ENCODE data around the gene TRMT2B.

DNA sequence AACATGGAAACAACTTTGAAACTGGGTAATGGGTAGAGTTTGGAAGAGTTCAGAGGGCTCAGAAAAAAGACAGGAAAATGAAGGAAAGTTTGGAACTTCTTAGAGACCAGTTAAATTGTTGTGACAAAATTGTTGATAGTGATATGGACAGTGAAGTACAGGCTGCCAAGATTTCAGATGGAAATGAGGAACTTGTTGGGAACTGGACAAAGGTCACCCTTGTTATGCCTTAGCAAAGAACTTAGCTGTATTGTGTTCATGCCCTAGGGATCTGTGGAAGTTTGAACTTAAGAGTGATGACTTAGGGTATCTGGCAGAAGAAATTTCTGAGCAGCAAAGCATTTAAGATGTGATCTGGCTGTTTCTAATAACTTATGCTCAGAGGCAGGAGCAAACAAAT is 87.5 kb downstream of the TRMT2B start:
- TF ChIP-seq, protein P1, sequence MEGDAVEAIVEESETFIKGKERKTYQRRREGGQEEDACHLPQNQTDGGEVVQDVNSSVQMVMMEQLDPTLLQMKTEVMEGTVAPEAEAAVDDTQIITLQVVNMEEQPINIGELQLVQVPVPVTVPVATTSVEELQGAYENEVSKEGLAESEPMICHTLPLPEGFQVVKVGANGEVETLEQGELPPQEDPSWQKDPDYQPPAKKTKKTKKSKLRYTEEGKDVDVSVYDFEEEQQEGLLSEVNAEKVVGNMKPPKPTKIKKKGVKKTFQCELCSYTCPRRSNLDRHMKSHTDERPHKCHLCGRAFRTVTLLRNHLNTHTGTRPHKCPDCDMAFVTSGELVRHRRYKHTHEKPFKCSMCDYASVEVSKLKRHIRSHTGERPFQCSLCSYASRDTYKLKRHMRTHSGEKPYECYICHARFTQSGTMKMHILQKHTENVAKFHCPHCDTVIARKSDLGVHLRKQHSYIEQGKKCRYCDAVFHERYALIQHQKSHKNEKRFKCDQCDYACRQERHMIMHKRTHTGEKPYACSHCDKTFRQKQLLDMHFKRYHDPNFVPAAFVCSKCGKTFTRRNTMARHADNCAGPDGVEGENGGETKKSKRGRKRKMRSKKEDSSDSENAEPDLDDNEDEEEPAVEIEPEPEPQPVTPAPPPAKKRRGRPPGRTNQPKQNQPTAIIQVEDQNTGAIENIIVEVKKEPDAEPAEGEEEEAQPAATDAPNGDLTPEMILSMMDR (conservative IDR thresholded peaks at IDR 0.05; ENCODE audit: low read depth in 2 of 2): no peak
- TF ChIP-seq EZH2phosphoT487 (IDR thresholded peaks at IDR 0.05; ENCODE audit: unreplicated experiment) (no peak), POLR2AphosphoS5 (IDR thresholded peaks at IDR 0.05; ENCODE audit: low read depth) (no peak), ZNF331 (CRISPR knock-in tag; IDR thresholded peaks at IDR 0.05; ENCODE audit: low read depth) (no peak)
- TF ChIP-seq, protein P2, sequence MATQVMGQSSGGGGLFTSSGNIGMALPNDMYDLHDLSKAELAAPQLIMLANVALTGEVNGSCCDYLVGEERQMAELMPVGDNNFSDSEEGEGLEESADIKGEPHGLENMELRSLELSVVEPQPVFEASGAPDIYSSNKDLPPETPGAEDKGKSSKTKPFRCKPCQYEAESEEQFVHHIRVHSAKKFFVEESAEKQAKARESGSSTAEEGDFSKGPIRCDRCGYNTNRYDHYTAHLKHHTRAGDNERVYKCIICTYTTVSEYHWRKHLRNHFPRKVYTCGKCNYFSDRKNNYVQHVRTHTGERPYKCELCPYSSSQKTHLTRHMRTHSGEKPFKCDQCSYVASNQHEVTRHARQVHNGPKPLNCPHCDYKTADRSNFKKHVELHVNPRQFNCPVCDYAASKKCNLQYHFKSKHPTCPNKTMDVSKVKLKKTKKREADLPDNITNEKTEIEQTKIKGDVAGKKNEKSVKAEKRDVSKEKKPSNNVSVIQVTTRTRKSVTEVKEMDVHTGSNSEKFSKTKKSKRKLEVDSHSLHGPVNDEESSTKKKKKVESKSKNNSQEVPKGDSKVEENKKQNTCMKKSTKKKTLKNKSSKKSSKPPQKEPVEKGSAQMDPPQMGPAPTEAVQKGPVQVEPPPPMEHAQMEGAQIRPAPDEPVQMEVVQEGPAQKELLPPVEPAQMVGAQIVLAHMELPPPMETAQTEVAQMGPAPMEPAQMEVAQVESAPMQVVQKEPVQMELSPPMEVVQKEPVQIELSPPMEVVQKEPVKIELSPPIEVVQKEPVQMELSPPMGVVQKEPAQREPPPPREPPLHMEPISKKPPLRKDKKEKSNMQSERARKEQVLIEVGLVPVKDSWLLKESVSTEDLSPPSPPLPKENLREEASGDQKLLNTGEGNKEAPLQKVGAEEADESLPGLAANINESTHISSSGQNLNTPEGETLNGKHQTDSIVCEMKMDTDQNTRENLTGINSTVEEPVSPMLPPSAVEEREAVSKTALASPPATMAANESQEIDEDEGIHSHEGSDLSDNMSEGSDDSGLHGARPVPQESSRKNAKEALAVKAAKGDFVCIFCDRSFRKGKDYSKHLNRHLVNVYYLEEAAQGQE (IDR thresholded peaks at IDR 0.05; ENCODE audit: unreplicated experiment): no peak
- TF ChIP-seq, protein P3, sequence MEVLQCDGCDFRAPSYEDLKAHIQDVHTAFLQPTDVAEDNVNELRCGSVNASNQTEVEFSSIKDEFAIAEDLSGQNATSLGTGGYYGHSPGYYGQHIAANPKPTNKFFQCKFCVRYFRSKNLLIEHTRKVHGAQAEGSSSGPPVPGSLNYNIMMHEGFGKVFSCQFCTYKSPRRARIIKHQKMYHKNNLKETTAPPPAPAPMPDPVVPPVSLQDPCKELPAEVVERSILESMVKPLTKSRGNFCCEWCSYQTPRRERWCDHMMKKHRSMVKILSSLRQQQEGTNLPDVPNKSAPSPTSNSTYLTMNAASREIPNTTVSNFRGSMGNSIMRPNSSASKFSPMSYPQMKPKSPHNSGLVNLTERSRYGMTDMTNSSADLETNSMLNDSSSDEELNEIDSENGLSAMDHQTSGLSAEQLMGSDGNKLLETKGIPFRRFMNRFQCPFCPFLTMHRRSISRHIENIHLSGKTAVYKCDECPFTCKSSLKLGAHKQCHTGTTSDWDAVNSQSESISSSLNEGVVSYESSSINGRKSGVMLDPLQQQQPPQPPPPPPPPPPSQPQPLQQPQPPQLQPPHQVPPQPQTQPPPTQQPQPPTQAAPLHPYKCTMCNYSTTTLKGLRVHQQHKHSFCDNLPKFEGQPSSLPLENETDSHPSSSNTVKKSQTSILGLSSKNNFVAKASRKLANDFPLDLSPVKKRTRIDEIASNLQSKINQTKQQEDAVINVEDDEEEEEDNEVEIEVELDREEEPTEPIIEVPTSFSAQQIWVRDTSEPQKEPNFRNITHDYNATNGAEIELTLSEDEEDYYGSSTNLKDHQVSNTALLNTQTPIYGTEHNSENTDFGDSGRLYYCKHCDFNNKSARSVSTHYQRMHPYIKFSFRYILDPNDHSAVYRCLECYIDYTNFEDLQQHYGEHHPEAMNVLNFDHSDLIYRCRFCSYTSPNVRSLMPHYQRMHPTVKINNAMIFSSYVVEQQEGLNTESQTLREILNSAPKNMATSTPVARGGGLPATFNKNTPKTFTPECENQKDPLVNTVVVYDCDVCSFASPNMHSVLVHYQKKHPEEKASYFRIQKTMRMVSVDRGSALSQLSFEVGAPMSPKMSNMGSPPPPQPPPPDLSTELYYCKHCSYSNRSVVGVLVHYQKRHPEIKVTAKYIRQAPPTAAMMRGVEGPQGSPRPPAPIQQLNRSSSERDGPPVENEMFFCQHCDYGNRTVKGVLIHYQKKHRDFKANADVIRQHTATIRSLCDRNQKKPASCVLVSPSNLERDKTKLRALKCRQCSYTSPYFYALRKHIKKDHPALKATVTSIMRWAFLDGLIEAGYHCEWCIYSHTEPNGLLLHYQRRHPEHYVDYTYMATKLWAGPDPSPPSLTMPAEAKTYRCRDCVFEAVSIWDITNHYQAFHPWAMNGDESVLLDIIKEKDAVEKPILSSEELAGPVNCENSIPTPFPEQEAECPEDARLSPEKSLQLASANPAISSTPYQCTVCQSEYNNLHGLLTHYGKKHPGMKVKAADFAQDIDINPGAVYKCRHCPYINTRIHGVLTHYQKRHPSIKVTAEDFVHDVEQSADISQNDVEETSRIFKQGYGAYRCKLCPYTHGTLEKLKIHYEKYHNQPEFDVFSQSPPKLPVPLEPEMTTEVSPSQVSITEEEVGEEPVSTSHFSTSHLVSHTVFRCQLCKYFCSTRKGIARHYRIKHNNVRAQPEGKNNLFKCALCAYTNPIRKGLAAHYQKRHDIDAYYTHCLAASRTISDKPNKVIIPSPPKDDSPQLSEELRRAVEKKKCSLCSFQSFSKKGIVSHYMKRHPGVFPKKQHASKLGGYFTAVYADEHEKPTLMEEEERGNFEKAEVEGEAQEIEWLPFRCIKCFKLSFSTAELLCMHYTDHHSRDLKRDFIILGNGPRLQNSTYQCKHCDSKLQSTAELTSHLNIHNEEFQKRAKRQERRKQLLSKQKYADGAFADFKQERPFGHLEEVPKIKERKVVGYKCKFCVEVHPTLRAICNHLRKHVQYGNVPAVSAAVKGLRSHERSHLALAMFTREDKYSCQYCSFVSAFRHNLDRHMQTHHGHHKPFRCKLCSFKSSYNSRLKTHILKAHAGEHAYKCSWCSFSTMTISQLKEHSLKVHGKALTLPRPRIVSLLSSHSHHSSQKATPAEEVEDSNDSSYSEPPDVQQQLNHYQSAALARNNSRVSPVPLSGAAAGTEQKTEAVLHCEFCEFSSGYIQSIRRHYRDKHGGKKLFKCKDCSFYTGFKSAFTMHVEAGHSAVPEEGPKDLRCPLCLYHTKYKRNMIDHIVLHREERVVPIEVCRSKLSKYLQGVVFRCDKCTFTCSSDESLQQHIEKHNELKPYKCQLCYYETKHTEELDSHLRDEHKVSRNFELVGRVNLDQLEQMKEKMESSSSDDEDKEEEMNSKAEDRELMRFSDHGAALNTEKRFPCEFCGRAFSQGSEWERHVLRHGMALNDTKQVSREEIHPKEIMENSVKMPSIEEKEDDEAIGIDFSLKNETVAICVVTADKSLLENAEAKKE (CRISPR knock-in tag; IDR thresholded peaks at IDR 0.05): no peak
